GM18517 (cell line): ENCODE data around the gene TBC1D4.
"Not testable (repeated sequence)": the region's sequence is repeated elsewhere in the genome, so short reads cannot be mapped to it uniquely, and the experiment has no call there.

Source experiments
- ATAC-seq: cut with Tn5 transposase; IDR thresholded peaks from one replicate; pipeline ENCODE4 v1.9.1; 2021; ENCODE audit warnings: mild to moderate bottlenecking, moderate library complexity; ENCODE audit not compliant: unreplicated experiment

TBC1D4 gene

DNA sequence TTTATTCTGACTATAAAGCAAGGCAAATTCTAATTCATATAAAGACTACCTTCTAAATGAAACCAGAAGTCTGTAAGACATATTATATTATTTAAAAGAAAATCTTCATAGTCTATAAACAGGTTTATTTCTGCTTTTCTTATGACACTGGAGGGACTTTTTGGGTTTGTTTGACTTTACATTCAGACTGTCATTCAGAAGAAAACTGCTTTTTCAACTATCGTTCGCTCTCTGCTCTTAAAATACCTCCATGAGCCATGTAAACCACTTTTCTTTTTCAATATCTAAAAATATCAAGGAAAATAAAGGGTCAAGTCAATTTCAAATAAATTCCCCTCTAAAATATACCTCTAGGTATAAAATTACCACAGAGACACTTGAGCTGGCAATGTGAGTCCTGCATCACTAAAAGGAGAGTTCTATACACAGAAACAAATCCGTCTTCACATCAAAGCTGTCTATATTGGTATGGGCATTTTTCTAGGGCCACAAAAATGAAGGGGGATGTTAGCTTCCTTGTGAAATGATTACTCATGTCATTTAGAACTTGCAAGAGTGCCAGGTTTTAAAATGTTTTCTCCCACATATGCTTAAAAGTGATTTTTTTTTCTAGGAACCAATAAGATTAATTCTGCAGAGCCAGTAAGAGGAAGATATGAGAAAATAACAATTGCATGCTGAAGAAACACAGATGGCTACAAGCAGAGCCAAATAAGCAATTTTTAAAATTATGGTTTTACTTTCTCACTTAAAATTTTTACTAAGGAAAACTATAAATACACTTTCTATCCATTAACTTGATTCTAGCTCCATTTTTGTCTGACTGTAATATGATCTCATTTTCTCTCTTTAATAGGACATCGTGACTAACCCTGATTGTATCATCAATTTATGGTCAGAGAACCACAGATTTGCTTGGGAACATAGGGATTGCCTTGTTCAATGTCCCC is 181.8 kb downstream of the TBC1D4 start:
- ATAC-seq = no peak

DNA sequence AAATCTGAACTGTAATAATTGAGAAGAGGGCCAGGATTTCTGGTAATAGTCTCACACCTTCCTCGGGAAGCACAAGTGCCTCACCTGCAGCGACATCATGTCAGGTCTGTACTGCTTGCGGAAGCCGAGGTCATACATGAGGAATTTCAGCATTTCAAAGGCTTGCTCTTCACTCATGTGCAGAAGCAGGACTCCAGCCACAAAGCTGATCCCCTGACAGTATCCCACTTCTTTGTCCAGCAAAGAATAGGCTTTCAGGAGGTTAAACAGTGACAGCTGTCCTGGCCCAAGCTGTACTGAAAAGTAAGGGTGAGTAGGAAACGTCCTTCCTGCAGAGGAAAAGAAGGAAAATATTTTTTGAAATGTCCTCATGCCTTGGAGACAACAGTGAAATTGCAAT is 182.7 kb downstream of the TBC1D4 start:
- no peak for ATAC-seq

DNA sequence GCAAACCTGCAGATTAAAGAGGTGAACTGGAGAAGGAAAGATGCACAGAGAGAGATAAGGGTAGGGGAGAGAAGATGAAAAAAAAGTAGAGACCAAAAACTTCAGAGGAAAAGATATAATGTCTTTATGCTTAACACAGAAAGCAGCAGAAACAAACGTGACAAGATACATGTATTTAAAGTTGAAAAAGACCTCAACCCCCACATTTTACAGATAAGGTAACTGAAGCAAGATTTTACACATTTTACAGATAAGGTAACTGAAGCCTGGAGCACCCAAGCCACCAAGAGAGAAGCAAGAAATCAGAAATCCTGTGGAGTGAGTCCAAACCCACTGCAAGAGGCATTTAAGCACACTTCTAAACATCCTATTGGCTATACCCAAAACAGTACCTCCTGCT is 185.3 kb downstream of the TBC1D4 start:
- ATAC-seq = no peak

DNA sequence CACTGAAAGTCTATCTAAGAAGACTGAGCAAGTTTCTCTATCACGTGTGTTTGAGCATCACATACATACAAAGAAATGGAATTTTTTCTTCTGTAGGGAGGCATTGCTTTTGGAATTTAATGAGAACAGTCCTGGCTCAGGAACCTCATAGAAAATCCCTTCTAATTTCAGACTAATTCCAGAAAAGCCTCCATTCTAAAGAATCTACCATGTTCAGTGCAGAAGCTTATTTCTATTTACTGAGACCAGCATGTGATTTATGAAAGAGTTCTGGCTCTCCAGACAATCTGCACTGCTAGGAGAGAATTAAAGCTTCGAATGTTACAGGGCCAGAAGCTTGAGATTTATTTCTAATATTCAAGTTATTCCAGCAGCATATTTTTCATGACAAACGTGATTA is 186.8 kb downstream of the TBC1D4 start:
- ATAC-seq = no peak

DNA sequence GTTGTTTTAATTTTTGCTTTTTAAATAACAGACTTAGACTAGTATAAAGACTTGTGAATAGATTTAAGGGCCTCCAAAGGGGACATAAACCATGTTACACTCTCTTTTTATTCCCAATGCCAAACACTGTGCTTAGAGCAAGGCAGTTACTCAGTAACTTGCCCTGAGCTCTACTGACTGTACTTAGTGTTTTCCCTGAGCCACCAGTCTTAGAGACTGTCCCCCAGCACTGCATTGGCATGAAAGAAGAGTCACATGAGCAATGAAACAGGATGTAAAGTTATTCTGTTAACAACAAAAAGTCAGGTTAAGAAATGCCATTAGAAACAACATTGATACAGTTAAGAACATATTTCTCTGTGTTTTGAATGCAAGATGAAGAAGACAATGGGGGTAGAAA is 187.9 kb downstream of the TBC1D4 start:
- ATAC-seq = no peak

DNA sequence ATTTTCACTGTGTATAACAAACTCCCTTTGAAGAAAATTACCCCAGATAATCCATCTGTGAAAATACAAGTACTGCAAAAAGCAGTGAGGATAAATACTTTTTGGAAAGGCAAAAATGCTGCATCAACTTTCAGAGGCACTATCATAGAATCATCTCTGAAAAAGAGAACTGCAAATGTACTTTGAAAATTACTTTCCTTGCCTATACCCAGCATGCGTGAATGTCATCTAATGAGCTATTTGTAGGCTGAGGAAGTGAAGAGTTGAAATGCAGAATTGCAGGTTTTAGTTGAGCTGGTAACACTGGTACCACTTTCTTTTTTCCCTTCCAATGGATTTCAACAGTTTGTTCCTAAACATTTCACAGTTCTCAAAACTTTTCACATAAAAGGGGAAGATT is 196.7 kb downstream of the TBC1D4 start:
- no peak for ATAC-seq

DNA sequence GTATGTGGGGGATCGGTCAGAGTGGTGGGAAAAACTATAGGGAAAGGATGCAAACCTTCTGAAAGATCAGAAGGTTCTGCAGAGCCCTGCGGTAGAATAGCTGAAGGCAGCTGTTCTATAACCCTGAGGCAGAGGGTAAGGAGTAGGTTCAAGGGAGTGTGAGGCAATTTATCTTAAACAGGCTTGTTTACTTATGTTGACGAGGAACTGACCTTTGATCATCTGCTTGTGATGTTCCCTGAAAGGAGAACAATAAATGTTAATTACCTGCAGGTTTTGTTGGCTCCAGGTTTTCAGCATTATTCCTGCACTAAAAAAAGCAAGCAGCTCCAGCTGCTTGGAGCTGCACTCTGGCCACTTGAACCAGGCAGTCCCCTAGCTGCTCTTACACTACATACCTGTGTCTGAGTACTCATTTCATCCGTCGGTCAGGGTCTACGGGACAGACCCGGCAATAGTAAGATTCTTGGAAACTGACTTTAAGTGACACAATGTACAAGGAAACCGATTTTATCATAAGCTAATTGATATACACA is 202.1 kb downstream of the TBC1D4 start:
- no peak for ATAC-seq

DNA sequence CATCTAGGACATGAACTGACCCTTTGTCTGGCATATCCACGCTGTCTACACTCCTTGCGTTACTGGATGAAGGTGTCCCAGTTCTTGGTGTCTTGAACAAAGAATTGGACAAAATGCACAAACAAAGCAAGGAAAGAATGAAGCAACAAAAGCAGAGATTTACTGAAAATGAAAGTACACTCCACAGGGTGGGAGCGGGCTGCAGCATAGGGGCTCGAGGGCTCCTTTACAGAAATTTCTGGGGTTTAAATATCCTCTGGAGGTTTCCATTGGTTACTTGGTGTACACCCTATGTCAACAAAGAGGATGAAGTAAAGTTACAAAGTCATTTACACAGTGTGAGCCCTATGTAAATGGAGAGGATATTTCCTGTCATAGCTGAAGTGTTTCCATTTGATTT is 208.3 kb downstream of the TBC1D4 start:
- not testable (repeated sequence) for ATAC-seq

DNA sequence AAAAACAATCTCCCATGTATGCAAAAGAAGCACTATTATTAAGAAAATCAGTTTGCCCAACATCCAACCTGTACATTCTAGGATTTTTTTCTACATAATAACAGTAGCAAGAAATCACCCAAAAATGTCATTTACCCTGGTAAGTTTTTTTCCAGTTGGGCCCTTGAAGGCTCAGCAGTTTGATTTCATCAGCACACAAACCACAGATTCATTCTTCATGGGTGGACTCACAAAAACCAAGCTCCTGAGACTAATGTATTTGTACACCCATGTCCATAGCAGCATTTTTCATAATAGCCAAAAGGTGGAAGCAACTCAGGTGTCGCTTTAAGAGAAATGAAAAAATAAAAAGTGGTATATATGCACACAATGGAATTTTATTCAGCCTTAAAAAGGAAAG is 210.1 kb downstream of the TBC1D4 start:
- ATAC-seq = no peak

DNA sequence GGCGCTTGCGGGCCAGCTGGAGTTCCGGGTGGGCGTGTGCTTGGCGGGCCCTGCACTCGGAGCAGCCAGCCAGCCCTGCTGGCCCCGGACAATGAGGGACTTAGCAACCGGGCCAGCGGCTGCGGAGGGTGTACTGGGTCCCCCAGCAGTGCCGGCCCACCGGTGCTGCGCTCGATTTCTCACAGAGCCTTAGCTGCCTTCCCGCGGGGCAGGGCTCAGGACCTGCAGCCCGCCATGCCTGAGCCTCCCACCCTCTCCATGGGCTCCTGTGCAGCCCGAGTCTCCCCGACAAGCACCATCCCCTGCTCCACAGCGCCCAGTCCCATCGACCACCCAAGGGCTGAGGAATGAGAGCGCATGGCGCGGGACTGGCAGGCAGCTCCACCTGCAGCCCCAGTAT is 213.5 kb downstream of the TBC1D4 start:
- not testable (repeated sequence) for ATAC-seq

DNA sequence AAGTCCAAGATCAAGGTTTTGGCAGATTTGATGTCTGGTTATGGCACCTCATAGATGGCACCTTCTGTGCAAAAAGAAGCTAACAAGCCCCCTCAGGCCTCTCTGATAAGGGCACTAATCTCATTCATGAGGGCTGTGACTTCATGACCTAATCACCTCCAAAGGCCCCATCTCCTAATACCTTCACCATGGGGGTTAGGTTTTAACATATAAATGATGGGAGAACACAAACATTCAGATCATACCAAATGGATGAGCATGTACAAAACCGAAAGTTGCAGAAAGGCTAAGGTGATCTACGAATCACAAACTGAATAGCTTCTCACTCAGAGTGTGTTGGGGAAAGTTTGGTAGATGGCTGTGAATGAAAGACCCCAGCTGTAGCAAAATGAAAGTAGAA is 217.4 kb downstream of the TBC1D4 start:
- no peak for ATAC-seq

DNA sequence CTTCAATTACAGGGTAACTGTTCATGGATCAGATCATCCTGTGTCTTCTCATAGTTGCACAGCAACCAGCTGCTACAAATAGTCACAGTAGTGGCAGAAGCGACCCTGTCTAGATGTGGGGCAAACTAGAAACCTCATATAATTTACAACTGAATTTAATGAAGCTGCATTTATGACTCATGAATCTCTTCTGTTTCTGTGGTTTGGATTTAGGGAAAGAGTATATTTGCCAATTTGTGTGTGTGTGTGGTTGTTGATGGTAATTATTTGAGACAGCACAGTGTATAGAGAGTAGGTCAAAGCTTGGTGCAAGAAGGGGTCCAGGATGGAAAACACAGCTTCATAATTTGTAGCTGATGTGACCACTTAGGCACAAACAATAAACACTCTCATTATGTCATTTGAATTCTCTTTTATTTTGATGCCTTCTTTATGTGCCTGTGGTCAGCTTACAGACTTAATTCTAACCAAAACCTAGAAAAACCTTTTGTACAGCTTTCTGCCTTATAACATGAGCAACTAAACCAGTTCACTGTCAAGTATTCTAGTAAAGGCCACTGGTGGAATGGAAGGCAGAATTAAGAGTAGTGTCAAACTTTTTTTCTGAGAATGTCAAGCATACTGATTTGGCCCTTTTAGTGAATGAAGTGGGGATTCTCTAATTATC is 218.1 kb downstream of the TBC1D4 start:
- ATAC-seq = no peak

DNA sequence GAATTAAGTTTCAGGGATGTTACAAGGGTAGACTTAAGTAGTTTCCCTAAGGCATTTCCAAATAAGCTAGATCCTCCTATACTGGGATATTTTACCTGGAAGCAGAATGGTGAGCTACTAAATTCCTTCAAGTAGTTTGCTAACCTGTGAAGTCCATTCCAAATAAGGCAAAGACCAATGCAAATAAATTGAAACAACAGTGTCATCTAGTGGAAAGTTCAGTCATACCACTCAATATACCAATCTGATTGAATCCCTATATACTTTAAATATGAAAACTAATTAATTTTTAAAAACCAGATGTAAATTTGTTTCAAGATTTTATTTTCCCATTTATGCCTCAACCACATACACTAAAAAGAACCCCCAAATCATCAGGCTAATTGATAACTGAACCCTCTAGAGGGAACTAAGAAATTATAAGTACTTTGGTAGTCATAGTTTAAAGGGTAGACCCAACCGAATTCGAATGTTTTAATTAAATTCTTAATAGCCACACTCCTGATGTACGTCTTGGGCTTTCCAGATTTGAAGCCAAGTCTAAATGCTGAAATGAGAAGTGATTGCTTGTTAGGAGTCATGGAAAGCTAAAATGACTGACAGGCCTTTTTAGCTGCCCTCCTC is 223.7 kb downstream of the TBC1D4 start:
- peak; percentile 64 for ATAC-seq

DNA sequence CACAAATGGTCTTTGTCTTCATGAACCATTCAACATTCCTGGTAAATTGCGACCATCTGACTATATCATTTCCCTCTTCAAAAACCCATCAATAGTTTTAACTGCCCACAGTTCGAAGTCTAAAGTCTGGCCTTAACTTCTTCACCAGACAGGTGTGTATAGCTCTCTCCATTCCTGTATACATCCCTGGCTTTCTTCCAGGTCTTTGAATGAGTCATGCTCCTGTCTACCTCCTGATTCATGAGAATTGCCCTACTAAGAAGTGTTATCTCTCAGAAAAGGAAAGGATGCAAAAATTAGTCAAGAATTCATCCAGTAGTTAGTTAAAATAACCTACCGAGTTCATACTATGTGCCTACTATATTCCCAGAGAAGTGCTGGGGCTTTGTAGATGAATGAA is 225.0 kb downstream of the TBC1D4 start:
- ATAC-seq = no peak

DNA sequence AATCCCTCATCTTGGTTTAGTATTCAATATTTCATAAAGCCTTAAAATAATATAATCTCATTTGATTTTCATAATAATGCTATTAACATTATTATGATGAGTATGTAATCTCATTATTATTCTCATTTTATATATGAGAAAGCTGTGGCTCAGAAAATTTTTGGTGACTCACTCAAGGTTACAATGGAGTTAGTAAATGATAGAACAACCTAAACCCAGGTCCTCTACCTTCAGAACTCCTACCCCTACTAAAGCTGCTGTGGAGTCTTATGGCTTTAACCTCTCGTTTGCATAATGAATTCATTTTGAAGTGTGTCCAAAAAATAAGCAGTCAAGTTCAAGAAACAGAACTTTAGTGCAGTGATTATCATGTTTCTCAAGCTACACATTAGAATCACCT is 226.3 kb downstream of the TBC1D4 start:
- ATAC-seq = no peak

DNA sequence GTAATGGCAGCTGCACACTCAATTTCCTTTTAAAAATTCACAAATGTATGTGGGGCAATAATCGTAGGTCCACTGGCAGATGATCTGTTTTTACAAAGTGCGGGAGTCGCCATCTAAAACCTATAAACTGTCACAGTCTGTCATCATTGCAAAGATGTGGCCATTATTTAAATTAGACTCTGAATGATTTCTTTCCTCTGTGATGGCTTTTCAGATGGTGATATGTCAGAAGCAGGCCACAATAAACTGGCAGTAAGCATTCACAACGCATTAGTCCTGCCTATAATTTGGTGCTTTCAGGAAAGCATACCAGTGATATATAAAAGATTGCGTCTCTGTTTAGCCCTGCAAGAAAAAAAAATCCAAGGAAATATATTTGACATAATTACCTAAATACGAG is 226.8 kb downstream of the TBC1D4 start:
- no peak for ATAC-seq

DNA sequence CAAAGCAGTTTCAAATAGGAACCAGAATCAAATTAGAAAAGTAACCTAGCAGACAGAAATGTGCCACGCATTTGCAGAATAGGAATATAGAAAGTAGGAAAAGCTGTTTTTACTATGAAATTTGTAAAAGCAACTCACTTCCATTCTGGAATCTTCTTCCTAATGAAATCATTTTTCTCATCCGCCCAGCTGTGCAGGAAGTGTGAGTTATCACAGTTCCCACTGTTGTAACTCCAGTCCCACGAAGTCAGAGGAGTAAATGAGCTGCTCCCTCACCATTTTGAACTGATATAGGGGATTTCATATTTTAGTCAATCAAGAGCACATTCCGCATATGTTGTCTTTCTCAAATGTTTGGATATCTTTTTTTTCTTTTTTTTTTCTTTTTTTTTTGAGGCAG is 230.8 kb downstream of the TBC1D4 start:
- no peak for ATAC-seq

DNA sequence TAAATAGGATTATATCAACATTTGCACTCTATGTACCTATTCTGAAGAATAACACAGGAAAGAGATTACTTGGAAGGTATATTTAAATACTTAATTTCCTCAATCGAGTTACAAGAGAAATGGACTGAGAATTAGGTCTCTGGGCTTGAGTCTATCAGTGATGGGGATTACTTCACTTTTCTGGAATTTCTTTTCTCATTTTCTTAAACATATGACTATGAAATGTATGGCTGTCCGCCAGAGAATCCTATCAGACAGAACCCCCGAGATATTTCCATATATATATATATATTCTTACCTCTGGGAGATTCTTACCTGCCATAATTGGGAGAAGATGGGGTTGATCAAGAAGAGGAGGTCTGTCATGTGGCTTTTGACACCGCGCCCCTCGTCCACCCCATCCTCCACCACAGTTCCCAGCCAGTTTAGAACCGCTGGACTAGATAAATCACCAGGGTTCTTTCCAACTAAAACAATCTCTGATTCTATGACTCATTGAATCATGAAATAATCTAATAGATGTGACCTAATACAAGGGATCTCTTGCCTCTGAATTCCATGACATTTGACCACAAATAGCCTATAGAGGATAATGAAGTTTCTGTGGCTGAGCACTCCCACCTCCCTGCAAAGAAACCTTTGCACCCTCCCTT is 231.3 kb downstream of the TBC1D4 start:
- no peak for ATAC-seq

DNA sequence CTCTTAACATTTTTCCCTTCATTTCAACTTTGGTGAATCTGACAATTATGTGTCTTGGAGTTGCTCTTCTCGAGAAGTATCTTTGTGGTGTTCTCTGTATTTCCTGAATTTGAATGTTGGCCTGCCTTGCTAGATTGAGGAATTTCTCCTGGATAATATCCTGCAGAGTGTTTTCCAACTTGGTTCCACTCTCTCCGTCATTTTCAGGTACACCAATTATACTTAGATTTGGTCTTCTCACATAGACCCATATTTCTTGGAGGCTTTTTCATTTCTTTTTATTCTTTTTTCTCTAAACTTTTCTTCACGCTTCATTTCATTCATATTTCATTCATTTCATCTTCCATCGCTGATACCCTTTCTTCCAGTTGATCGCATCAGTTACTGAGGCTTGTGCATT is 236.4 kb downstream of the TBC1D4 start:
- ATAC-seq = not testable (repeated sequence)

DNA sequence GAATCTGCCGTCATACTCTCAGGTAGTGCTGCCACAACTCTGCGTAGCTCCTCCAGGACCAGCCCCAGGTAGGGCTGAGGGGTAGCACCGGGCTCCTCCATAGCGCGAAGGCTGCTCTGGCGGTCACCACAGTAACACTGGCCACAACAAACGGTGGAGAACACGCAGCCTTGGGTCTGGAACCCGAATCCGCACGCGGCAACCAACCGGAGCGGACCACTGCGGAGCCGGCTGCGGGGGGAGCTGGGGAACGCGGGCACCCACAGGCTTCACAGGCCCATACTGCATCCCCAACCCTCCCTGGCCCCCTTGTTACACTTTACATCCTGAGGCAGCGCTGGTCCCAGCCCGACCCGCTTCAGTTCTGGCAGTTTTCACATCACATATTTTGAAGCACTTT is 241.7 kb downstream of the TBC1D4 start:
- ATAC-seq = not testable (repeated sequence)

DNA sequence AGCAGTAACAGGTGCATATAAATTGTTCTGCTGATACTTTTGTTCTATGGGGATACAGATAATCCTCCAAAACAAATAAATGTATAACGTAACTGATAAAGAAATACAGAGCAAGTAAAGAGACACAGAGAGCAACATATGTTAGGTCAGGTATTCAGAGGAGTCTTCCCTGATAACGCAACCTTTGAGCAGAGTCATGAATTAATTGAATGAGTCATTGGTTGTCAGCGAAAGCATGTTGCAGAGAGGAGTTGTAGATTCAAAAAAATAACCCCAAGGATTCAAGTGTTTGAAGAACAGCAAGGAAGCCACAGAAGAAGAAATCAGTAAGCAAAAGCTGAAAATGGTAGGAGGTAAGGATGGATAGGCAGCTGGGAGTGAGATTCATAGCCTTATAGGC is 245.2 kb downstream of the TBC1D4 start:
- no peak for ATAC-seq
